ENCODE measurements around the gene HDGFL2. TPM values are rescaled to one million over a fixed set of nuclear protein-coding genes. Genes with fewer than 3 reads are reported as not detected.

Gene HDGFL2
- total and polyA plus RNA-seq, 2 donors from 2014 or later: 37.8 to 38.8 TPM

- intact Hi-C loops (cut with DNase I): no loop called here
- Histone ChIP-seq H3K9ac (ENCODE audit: low read length in 3 of 3) (no peak overlapping the region), H3K4me3 (ENCODE audit: low read length in 3 of 3) (no peak overlapping the region), H3K4me1 (ENCODE audit: control insufficient read depth in 2 of 3, insufficient read depth in 2 of 3, low read depth in 1 of 3, low read length in 3 of 3) (no peaks in the 10 kb centered on the region), H3K9me3 (ENCODE audit: control insufficient read depth in 2 of 3, insufficient read depth in 1 of 3, low read length in 3 of 3) (no peaks in the 10 kb centered on the region), H3K27me3 (ENCODE audit: control insufficient read depth, insufficient read depth, low read length) (no peaks in the 10 kb centered on the region), H3K36me3 (ENCODE audit: control insufficient read depth in 2 of 3, insufficient read depth in 3 of 3, low read length in 3 of 3) (no peaks in the 10 kb centered on the region), H3K27ac (ENCODE audit: low read depth in 2 of 2, low read length in 2 of 2) (no peak overlapping the region)
- no peak for TF ChIP-seq CTCF (IDR thresholded peaks at IDR 0.05; ENCODE audit: borderline replicate concordance, extremely low read depth, insufficient read depth)
- FAIRE-seq: no peak
- no peak for DNase-seq
Observed at GRCh38 chr19:4513248-4513647, 41.2 kb downstream of the HDGFL2 start.

GRCh38 chr19:4515732-4516131 is 43.6 kb downstream of the HDGFL2 start:
- H3K27ac ChIP-seq (ENCODE audit: low read depth in 2 of 2, low read length in 2 of 2): no peak overlapping the region
- peaks cover 0 to 5% (median 0%) of the 10 kb centered on the region in 3 donors for H3K4me1 ChIP-seq (ENCODE audit: control insufficient read depth in 2 of 3, insufficient read depth in 2 of 3, low read depth in 1 of 3, low read length in 3 of 3)
- FAIRE-seq: no peak
- DNase-seq: no peak
- TF ChIP-seq CTCF (IDR thresholded peaks at IDR 0.05; ENCODE audit: borderline replicate concordance, extremely low read depth, insufficient read depth): no peak
- H3K9ac ChIP-seq (ENCODE audit: low read length in 3 of 3): no peak overlapping the region
- no peaks in the 10 kb centered on the region for H3K9me3 ChIP-seq (ENCODE audit: control insufficient read depth in 2 of 3, insufficient read depth in 1 of 3, low read length in 3 of 3)
- no peak overlapping the region for H3K4me3 ChIP-seq (ENCODE audit: low read length in 3 of 3)
- no peaks in the 10 kb centered on the region for H3K27me3 ChIP-seq (ENCODE audit: control insufficient read depth, insufficient read depth, low read length)
- intact Hi-C loops (cut with DNase I): no loop called here
- no peaks in the 10 kb centered on the region for H3K36me3 ChIP-seq (ENCODE audit: control insufficient read depth in 2 of 3, insufficient read depth in 3 of 3, low read length in 3 of 3)

- peaks cover 0 to 7% (median 0%) of the 10 kb centered on the region in 3 donors for H3K4me1 ChIP-seq (ENCODE audit: control insufficient read depth in 2 of 3, insufficient read depth in 2 of 3, low read depth in 1 of 3, low read length in 3 of 3)
- no peaks in the 10 kb centered on the region for H3K9me3 ChIP-seq (ENCODE audit: control insufficient read depth in 2 of 3, insufficient read depth in 1 of 3, low read length in 3 of 3)
- H3K27ac ChIP-seq (ENCODE audit: low read depth in 2 of 2, low read length in 2 of 2): no peak overlapping the region
- no peaks in the 10 kb centered on the region for H3K36me3 ChIP-seq (ENCODE audit: control insufficient read depth in 2 of 3, insufficient read depth in 3 of 3, low read length in 3 of 3)
- H3K27me3 ChIP-seq (ENCODE audit: control insufficient read depth, insufficient read depth, low read length): no peaks in the 10 kb centered on the region
- TF ChIP-seq CTCF (IDR thresholded peaks at IDR 0.05; ENCODE audit: borderline replicate concordance, extremely low read depth, insufficient read depth): no peak
- intact Hi-C loops (cut with DNase I): no loop called here
- no peak overlapping the region for H3K9ac ChIP-seq (ENCODE audit: low read length in 3 of 3)
- H3K4me3 ChIP-seq (ENCODE audit: low read length in 3 of 3): no peak overlapping the region
- FAIRE-seq: no peak
- no peak for DNase-seq
Observed at GRCh38 chr19:4516199-4516938, 44.3 kb downstream of the HDGFL2 start.
